GM23248 (cell line): ENCODE results near the gene SH3RF2. TPM values are rescaled to one million over a fixed set of nuclear protein-coding genes. Genes with fewer than 3 reads are reported as not detected.

Experiments
- DNase-seq: peaks from one replicate; pipeline ENCODE4 v3.0.0-alpha.2; 2015
- H2AFZ ChIP-seq: fragments of 200-600 bp; sonication (generic); 2 replicates; pipeline ENCODE4 v1.6.1; 2016; ENCODE audit warnings: antibody characterized with exemption
- H3F3A ChIP-seq: fragments of 200-600 bp; sonication (generic); 2 replicates; pipeline ENCODE4 v1.6.1; 2016; ENCODE audit warnings: mild to moderate bottlenecking, antibody characterized with exemption, mixed run types; ENCODE audit not compliant: insufficient read depth
- H3K27ac ChIP-seq: fragments of 200-600 bp; sonication (generic); 2 replicates; pipeline ENCODE4 v1.5.1; 2016; ENCODE audit warnings: mild to moderate bottlenecking
- H3K27me3 ChIP-seq: fragments of 200-600 bp; sonication (generic); replicated peaks from 2 replicates; pipeline ENCODE4 v1.6.1; 2016; ENCODE audit warnings: mild to moderate bottlenecking; ENCODE audit not compliant: insufficient read depth
- H3K36me3 ChIP-seq: fragments of 200-600 bp; sonication (generic); 2 replicates; pipeline ENCODE4 v1.6.1; 2016; ENCODE audit warnings: low read depth, mild to moderate bottlenecking
- H3K4me1 ChIP-seq: fragments of 200-600 bp; sonication (generic); 2 replicates; pipeline ENCODE4 v1.6.1; 2016; ENCODE audit warnings: mild to moderate bottlenecking; ENCODE audit not compliant: insufficient read depth
- H3K4me2 ChIP-seq: fragments of 200-600 bp; sonication (generic); one replicate; pipeline ENCODE4 v1.6.1; 2016; ENCODE audit warnings: mild to moderate bottlenecking; ENCODE audit not compliant: unreplicated experiment
- H3K4me3 ChIP-seq: fragments of 200-600 bp; sonication (generic); 2 replicates; pipeline ENCODE4 v1.5.1; 2016; ENCODE audit warnings: mild to moderate bottlenecking
- H3K79me2 ChIP-seq: fragments of 200-600 bp; sonication (generic); 2 replicates; pipeline ENCODE4 v1.6.1; 2016; ENCODE audit warnings: mild to moderate bottlenecking; ENCODE audit not compliant: insufficient read depth
- H3K9ac ChIP-seq: fragments of 200-600 bp; sonication (generic); 2 replicates; pipeline ENCODE4 v1.6.1; 2016; ENCODE audit warnings: mild to moderate bottlenecking
- H3K9me2 ChIP-seq: fragments of 200-600 bp; sonication (generic); 2 replicates; pipeline ENCODE4 v1.6.1; 2016; ENCODE audit warnings: mixed run types, mild to moderate bottlenecking, moderate library complexity; ENCODE audit not compliant: insufficient read depth
- H3K9me3 ChIP-seq: fragments of 200-600 bp; sonication (generic); one replicate; pipeline ENCODE4 v1.6.1; 2017; ENCODE audit warnings: low read depth
- H4K20me1 ChIP-seq: fragments of 200-600 bp; sonication (generic); 2 replicates; pipeline ENCODE4 v1.6.0; 2016; ENCODE audit not compliant: insufficient read depth
- EZH2 ChIP-seq: fragments of 200-600 bp; sonication (generic); IDR thresholded peaks from 2 replicates; pipeline ENCODE4 v1.6.1; 2018; ENCODE audit warnings: antibody characterized with exemption, mild to moderate bottlenecking; ENCODE audit not compliant: insufficient read depth, poor library complexity, severe bottlenecking
- EZH2phosphoT487 ChIP-seq: fragments of 200-600 bp; sonication (generic); IDR thresholded peaks from 2 replicates; pipeline ENCODE4 v1.6.1; 2018; ENCODE audit warnings: antibody characterized with exemption, moderate library complexity, mild to moderate bottlenecking, low read depth; ENCODE audit not compliant: insufficient read depth
- WGBS, 2 experiments: methylation state at CpG; one replicate each; pipeline ENCODE4 v1.1.6; 2015 to 2017; ENCODE audit warnings: low lambda C conversion rate in 2 of 2, low coverage in 1 of 2; ENCODE audit errors: missing lambda C conversion rate in 2 of 2; 5-methylcytosine and 5-hydroxymethylcytosine counted together
- in situ Hi-C: fragments of 300-500 bp; cut with MboI; formaldehyde crosslinking; loops from 2 replicates; pipeline ENCODE4 v1.15.0; 2020
- polyA plus RNA-seq: library from polyadenylated mRNA; unstranded; fragments of >200 nt; fragmentation: Nextera tagmentation; extraction: Ambion mirVana; gene quantifications from 2 replicates; pipeline ENCODE4 v1.2.1, GENCODE V29; 2016
- total RNA-seq: library from RNA; depleted of rRNA; stranded (reverse); fragments of >200 nt; shearing (Covaris generic); gene quantifications from 2 replicates; pipeline ENCODE4 v1.2.3, GENCODE V29; 2014

SH3RF2 gene
- total and polyA plus RNA-seq, 2 experiments from 2014 or later: 0.21 TPM; not detected in 1

DNA sequence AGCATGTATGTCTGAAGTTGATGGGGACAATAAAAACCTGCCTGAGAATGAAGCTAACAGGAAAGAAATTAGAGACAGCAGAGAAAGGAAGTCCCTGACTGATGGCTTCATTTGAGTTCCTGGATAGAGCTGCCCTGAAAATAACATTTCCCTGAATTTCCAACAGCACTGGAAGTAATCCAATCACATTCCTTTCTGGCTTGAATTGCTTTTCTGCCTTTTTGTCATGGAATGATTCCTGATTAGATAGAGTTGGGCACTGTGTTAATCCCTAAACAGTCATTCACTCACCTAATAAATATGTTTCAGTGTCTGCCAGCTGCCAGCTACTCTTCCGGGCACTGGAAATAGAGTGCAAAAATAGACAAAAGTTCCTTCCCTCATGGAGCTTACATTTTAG is 30.0 kb upstream of the SH3RF2 start:
- in situ Hi-C loops: no loop called here
- DNase-seq: no peak

DNA sequence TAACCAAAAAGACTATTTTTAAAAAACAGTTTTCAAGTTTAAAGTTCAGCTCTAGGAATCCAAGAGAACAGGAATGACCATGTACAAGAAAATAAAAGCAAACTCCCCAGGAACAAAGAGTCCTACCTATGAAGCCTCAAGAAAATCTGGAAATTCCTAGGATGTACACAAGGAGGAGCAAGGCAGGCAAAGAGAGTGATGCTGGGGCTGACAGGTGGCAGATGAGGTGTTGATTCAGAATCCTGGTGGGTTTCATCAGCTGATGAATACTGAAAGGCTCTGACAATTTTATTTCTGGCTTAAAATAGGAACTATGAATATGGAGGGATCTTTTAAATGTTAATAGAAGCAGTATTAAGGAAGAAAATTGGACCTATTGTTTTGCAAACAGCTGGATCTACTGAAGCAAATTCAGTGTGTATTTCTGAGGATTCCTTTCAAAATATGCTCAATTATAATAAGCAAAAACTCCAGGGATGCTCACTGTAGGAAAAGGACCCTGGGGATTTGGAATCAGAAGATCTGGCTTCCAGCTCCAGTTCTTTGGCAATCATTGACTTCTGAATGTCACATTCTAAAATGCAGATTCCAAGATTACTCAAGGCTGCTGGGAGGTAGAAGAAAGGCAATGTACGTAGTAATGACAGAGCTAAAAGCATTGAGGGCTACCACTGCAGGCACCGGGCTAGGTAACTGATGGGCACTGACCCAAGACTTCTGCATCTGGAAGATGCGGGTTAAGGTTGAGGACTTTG is 28.0 kb upstream of the SH3RF2 start:
- no peak for TF ChIP-seq EZH2
- no peak for TF ChIP-seq EZH2phosphoT487
- Histone ChIP-seq H3K27ac (no peak overlapping the region), H3K27me3 (peaks cover 54% of the 10 kb centered on the region), H3K9me2 (no peaks in the 10 kb centered on the region), H3K4me1 (peaks cover 5% of the 10 kb centered on the region), H3K36me3 (no peaks in the 10 kb centered on the region), H2AFZ (no peak overlapping the region), H3K4me2 (no peak overlapping the region), H3K9me3 (no peaks in the 10 kb centered on the region), H3K9ac (no peak overlapping the region), H4K20me1 (no peaks in the 10 kb centered on the region), H3F3A (no peaks in the 10 kb centered on the region), H3K4me3 (no peak overlapping the region), H3K79me2 (no peaks in the 10 kb centered on the region)
- in situ Hi-C loops: no loop called here
- WGBS, 2 experiments: 48 to 65% methylated on average over 3 of the region's 3 CpGs
- DNase-seq: no peak

More for the DNA sequence above, 30.0 kb upstream of the SH3RF2 start:
- no peak for TF ChIP-seq EZH2phosphoT487
- TF ChIP-seq EZH2: no peak
- no peak overlapping the region for H3K4me2 ChIP-seq
- no peak overlapping the region for H3K4me3 ChIP-seq
- no peak overlapping the region for H3K27ac ChIP-seq
- H3F3A ChIP-seq: no peaks in the 10 kb centered on the region
- peaks cover 6% of the 10 kb centered on the region for H3K4me1 ChIP-seq
- peaks cover 46% of the 10 kb centered on the region for H3K27me3 ChIP-seq
- no peaks in the 10 kb centered on the region for H3K79me2 ChIP-seq
- no peaks in the 10 kb centered on the region for H3K9me3 ChIP-seq
- H3K9ac ChIP-seq: no peak overlapping the region
- H4K20me1 ChIP-seq: no peaks in the 10 kb centered on the region
- no peaks in the 10 kb centered on the region for H3K9me2 ChIP-seq
- 56 to 66% methylated on average over 1 of the region's 1 CpG for WGBS, 2 experiments
- no peaks in the 10 kb centered on the region for H3K36me3 ChIP-seq
- no peak overlapping the region for H2AFZ ChIP-seq

DNA sequence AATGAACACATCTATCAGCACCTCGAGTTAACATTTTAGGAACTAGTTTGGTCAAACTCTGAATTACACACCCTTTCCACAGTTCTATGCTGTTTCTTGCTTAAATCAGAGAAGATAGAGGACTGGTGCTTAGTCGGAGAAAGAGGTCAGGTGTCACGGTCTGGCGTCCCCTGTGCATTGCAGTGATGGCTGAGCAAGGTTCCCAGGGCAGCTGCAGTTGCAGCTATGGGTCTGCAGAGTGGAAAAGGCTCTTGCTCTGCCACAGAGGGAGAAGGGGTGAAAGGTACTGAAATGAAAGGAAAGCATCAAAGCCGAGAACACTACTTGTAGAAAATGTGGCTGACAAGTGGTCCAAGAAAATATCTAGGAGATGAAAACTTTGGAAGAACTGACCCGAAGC is 25.2 kb upstream of the SH3RF2 start:
- no peak overlapping the region for H3K4me2 ChIP-seq
- no peaks in the 10 kb centered on the region for H3K9me3 ChIP-seq
- no peaks in the 10 kb centered on the region for H3K9me2 ChIP-seq
- no peak overlapping the region for H3K4me3 ChIP-seq
- H3K4me1 ChIP-seq: no peaks in the 10 kb centered on the region
- TF ChIP-seq EZH2phosphoT487 (no peak), EZH2 (no peak)
- in situ Hi-C loops: no loop called here
- no peaks in the 10 kb centered on the region for H3F3A ChIP-seq
- H3K27me3 ChIP-seq: peaks cover 59% of the 10 kb centered on the region
- no peak overlapping the region for H3K27ac ChIP-seq
- no peaks in the 10 kb centered on the region for H3K36me3 ChIP-seq
- no peaks in the 10 kb centered on the region for H4K20me1 ChIP-seq
- 57 to 68% methylated on average over 6 of the region's 6 CpGs for WGBS, 2 experiments
- DNase-seq: no peak
- H3K79me2 ChIP-seq: no peaks in the 10 kb centered on the region
- no peak overlapping the region for H3K9ac ChIP-seq
- H2AFZ ChIP-seq: no peak overlapping the region

DNA sequence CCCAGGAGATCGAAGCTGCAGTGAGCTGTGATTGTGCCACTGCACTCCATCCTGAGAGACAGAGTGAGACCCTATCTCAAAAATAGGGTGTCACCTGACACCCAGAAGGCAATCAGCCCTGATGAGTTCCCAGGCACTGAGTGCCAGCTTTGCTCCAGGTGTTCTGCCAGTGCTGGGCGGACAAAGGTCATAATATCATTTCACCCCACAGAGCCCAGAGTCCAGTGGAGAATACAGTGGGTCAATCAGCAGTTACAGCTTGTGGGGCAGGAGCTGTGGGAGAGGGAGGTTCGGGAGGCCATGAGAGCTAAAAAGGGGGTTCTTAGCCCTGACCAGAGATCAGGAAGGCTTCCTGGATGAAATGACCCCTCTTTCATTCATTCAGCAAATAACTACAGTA is 24.4 kb upstream of the SH3RF2 start:
- TF ChIP-seq EZH2 (no peak), EZH2phosphoT487 (no peak)
- Histone ChIP-seq H3K27ac (no peak overlapping the region), H3K4me2 (no peak overlapping the region), H3K79me2 (no peaks in the 10 kb centered on the region), H3K9me3 (no peaks in the 10 kb centered on the region), H3K9me2 (no peaks in the 10 kb centered on the region), H3K9ac (no peak overlapping the region), H3K4me3 (no peak overlapping the region), H3K4me1 (peaks cover 5% of the 10 kb centered on the region), H3K27me3 (peaks cover 68% of the 10 kb centered on the region), H3F3A (no peaks in the 10 kb centered on the region), H2AFZ (no peak overlapping the region), H4K20me1 (no peaks in the 10 kb centered on the region), H3K36me3 (no peaks in the 10 kb centered on the region)
- WGBS, 2 experiments: 70 to 86% methylated on average over 3 of the region's 3 CpGs
- DNase-seq: no peak
- in situ Hi-C loops: no loop called here

DNA sequence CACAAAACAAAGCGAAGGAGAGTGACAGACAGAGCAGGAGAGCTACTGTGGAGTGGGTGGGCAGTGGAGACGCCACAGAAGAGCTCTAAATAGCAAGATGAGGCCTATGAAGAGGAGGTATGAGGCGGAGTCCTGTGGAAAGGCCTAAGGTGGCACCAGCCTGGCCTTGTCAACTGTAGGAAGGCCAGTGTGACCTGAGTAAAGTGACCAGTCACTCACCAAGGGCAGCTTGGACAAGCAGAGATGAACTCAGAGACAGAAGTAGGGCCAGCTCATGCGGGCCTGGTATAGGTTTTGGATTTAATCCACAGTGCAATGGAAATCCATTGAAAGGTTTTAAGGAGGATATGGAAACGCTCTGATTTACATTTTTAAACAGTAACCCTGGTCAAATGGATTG is 23.8 kb upstream of the SH3RF2 start:
- no peaks in the 10 kb centered on the region for H3K36me3 ChIP-seq
- no peak overlapping the region for H3K4me2 ChIP-seq
- DNase-seq: no peak
- peaks cover 67% of the 10 kb centered on the region for H3K27me3 ChIP-seq
- no peak overlapping the region for H3K9ac ChIP-seq
- H3K27ac ChIP-seq: no peak overlapping the region
- peaks cover 11% of the 10 kb centered on the region for H3K4me1 ChIP-seq
- H3K9me2 ChIP-seq: no peaks in the 10 kb centered on the region
- H3F3A ChIP-seq: no peaks in the 10 kb centered on the region
- in situ Hi-C loops: no loop called here
- 77 to 79% methylated on average over 5 of the region's 5 CpGs for WGBS, 2 experiments
- H3K9me3 ChIP-seq: no peaks in the 10 kb centered on the region
- H2AFZ ChIP-seq: no peak overlapping the region
- H4K20me1 ChIP-seq: no peaks in the 10 kb centered on the region
- H3K4me3 ChIP-seq: no peak overlapping the region
- TF ChIP-seq EZH2phosphoT487: no peak
- no peak for TF ChIP-seq EZH2
- H3K79me2 ChIP-seq: no peaks in the 10 kb centered on the region
